NOMO-1 treated with DMSO at 0.1 percent for 48 hours (cell line): Measurements from ENCODE around the gene SCP2.

Experiments
- DNase-seq: peaks from one replicate; lab custom pipeline; 2025; ENCODE audit not compliant: unreplicated experiment; lab: John Stamatoyannopoulos, UW

SCP2 gene

DNA sequence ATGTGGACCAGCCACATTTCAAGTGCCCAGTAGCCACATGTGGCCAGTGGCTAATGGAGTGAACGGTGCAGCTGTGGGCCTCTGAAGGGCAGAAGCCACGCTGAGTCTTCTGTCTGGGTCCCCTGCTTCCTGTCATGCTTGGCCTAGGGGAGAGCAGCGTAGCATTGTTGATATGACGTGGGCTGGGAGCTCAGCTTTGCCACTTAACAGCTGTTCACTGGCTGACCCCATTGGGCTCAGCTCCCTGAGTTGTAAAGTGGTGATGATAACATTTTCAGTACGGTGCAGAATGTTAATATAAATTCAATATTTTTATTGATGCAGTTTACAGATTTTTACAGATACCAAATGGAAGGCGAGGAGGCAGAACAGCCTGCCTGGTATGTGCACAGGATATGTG, 139.4 kb downstream of the SCP2 start:
- no peak for DNase-seq

DNA sequence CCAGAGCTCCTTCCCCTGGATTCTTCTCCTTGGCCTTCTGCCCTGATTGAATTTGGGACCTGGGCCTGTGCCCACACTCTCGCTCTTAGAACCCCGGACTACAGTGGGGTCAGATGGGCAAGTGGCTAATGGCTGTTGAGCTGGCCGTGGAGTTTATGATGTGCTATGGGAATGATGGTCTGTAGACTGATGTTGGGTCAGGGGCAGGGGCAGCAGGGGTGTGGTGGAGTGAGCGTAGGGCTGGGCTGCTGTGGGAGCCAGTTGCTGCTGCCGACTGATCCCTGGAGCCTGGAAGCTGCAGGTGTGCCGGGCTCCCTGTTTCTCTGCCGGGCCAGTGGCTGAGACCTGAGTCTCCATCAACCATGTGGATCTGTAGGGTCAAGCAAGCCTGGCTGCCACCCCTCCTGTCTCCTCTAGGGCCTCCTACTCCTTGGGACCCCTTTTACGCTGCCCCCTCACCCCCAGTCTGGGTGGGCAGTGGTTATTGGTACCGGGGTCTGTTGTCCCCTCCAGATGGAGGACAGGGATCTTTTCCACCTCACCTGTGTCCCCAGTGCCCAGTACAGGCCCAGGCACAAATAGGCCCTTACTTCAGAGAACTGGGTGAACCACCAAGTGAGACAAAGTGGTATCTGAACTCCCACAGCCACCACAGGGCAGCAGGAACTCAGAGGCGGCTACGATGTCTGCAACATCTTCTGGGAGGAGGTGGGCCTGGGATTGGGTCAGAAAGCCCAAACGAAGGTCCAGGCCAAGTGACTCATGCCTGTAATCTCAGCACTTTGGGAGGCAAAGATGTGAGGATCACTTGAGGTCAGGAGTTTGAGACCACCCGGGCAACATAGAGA, 140.0 kb downstream of the SCP2 start:
- DNase-seq = no peak

DNA sequence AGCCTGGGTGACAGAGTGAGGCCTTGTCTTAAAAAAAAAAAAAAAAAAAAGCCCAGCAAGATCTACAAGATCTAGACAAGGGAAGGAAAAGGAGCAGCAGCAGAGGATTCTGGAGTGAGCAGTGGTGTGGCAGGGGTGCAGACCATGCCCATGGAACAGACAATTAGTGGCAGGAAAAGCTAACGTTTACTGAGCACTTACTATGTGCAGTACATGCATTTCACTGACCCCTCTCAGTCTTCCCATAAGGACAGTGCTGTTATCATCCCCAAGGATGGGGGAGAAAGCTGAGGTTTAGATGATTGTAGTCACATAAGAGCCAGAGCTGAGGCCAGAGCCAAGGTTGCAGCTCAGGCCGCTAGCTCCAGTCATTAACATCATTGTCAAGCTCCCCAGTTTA, 140.8 kb downstream of the SCP2 start:
- DNase-seq = no peak

DNA sequence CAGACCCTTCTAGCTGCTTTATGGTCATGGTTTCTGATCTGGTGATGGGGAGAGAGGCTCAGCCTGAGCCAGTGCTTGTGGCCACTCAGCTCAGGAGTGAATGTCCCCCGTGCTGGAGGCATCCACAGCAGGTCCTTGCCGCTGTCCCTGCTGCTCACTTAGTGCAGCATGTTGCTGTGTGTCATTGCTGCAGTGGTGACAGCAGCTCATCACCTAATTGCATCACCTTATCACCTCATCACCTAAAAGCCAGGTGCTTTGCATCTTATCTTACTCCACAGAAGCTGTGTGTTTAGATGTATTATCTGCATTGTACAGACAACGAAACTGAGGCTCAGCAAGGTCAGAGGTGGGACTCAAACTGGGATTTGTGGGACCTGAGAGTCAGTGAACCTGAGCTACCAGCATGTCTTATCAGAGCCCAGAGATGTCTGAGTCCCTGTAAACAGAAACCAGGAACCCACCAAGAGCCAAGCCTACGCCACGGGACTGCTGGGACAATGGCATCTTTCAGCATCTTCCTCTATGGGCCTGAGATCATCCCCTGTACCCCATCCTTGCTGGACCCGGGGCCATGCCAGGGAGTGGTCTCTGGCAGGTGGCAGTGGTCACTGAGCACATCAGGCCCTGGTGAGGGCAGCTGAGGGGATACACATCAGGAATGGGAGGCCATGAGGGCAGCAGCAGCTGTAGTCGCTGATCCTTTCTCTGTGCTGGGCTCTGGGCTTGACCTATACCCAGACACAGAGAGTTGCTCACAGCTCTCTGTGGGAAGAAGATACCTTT, 141.4 kb downstream of the SCP2 start:
- no peak for DNase-seq

DNA sequence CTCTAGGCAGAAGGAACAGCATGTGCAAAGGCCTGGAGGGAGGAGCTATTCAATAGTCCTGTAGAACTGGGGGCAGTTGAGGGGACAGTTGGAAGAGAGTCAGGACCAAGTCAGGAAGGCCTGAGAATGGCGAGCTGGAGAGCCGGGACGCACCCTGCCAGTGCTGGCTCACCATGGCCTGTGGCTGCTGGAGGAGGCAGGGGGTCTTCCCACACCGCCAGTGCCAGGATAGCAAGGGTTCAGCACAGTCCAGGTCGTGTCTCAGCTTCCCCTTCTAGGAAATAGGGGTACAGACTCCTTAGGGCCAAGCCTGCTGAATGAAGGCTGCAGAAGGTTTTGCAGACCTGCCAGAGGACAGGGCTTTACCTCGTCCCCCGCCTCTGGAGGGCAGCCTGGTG, 142.2 kb downstream of the SCP2 start:
- DNase-seq = no peak

DNA sequence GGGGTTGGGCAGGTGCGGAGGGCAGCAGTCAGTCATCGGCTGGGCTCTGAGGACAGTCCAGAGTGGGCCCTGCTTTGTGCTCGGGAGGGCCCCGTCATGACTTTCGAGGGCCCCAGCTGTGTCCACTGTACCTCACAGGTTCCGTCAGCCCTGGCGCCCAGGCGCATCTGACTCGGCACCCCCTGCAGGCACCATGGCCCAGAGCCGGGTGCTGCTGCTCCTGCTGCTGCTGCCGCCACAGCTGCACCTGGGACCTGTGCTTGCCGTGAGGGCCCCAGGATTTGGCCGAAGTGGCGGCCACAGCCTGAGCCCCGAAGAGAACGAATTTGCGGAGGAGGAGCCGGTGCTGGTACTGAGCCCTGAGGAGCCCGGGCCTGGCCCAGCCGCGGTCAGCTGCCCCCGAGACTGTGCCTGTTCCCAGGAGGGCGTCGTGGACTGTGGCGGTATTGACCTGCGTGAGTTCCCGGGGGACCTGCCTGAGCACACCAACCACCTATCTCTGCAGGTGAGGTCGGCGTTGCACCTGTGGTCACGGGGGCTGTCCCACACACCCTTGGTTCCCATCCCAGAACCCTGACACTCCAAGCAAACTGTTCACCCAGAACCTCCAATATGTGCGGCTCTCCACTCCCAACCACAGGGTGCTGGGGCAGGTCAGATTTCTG, 142.7 kb downstream of the SCP2 start:
- DNase-seq = no peak

DNA sequence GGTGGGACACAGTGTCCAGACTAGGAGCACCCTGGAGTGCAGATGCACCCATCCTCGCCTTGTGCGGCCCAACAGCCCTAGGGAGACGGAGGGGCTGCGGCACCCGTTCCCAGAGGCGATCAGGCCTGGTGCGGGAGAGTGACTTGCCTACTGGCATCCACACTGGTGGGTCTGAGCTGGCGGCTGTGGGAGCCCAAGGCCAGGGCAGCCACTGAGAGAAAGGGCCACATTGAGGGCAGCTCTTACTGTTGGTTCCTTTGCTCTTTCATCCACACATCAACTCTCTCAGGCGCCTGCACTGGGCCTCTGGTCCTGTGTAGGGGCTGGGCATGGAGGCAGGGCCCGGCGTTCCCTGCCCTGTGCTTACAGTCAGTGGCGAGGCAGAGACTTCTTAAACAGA, 143.5 kb downstream of the SCP2 start:
- DNase-seq = no peak

DNA sequence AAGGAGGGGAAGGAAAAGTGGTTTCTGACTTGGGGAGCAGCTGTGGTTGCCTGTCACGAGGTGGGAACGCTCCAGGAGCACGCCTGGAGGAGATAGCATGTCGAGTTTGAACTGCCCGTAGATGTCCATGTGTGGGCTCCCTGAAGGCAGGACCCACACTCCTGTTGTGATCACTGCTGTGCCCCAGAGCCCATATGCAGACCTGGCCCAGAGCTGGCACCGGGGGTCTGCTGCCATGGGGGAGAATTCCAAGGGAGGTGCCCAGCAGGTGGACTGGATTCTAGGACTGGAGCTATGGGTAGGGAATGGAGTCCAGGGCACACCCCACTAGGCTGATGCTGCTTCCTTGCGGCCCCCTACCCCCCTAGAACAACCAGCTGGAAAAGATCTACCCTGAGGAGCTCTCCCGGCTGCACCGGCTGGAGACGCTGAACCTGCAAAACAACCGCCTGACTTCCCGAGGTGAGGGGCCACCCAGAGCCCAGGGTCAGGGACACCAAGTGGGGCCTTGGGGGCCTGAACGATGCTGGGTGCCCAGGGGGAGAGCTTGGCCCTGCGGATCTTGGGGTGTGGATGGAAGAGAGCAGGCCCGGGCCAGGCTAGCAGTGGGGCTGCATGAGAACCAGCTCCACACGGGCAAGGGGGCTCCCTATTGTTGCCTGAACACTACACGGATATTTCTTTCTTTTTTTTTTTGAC, 144.2 kb downstream of the SCP2 start:
- no peak for DNase-seq

DNA sequence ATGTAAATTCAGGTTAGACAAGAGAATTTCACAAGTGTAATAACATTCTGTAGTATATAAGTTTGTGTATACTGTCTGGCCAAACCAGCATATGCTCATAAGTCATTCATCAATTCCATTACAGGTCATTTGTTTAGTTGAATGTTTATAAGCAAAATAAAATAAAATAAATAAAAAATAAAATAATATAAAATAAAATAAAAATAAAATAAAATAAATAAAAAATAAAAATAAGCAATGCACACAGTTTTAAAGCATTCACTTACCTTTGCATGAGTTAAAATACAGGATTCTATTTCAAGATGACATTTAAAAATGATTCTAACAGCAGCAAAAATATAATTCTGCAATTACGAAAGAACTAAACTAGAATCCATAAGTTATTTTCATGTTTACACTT, 144.8 kb downstream of the SCP2 start:
- DNase-seq = no peak

DNA sequence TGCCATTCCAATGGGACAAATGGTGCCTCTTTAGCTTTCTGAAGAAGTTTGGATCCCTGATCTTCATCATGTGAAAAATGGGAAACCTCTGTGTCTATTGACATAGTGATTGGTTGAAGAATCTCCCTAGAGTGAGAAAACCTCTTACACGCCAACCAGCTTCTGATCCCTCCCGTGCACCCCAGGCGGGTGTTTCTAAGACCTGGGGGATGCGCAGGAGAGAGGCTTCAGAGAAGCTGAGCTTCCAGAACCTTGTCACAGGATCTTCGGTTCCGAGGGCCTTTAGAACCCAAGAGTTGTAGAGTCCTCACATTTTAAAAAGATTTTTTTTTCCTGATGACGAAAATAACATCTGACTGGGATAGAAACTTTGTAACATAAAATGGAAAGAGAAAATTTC, 146.2 kb downstream of the SCP2 start:
- no peak for DNase-seq

DNA sequence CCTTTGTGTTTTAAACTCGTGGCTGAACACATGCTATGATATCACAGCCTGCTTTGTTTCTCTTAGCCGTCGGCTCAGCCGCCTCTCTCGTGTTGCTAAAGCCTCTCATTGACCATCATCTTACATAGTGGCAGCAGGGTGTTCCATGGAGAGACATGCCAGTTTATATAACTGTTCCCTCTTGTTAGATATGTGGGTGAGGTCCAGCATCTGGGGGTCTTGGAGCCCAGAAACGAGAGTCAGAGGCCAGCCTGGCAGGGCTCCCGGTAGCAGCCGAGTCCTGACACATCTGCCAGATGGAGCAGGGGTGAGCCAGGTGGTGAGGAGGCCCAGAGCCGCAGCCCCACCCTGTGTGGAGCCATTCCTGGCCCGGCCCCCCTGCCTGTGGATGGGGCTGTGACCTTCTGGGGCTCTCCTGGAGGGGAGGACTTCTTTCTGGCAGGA, 146.8 kb downstream of the SCP2 start:
- no peak for DNase-seq

DNA sequence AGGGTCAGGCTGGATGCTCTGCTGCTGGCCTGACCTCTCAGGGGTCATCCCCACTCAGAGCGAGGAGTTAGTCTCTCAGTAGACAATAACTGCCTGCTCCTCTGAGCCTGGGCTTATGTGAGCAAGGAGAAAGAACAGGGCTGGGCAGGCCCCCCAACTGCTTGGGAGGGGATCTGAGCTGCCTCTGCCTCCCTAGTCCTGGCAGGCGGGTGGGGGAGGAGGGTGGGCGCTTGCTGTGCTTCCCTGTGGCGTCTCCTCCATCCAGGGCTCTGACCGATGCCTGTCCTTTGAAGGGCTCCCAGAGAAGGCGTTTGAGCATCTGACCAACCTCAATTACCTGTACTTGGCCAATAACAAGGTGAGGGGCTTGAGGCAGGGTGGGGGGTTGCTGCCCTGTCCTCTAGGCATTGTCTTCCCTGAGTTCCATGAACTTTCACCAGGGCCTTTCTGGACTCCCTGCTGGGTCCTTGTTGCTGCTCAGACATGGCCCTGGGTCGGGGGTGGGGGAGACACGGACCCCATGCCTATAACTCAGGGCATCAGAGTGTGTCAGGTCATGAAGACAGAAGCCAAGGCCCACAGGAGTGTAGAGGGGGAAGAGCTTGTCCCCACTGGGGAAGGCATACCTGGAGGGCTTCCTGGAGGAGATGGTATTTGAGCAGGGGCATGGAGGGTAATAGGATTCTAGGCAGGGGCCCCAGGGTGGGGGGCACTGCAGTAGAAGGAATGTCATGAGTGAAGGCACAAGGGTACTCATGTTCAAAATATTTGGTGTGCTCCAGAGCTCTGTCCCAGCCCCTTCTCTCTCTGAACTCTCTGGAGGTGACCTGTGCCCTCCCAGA, 147.5 kb downstream of the SCP2 start:
- no peak for DNase-seq

DNA sequence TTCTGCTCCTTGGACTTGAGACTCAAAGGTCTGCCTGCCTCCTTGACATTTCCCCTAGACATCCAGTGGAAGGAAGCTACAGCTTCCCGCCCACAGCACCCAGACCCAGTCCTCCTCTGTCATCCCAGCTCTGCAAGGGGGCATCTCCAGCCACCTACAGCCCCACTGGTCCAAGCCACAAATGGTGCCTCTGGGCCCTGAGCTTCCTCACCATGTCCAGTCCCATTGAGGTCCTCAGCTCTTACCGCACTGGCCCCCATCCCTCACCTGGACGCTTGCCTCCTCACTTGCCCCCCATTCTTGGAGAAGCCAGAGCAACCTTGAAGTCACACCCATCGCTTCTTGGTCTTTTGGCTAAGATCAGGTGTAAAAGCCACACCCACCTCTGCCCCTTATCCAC, 148.1 kb downstream of the SCP2 start:
- DNase-seq = no peak

DNA sequence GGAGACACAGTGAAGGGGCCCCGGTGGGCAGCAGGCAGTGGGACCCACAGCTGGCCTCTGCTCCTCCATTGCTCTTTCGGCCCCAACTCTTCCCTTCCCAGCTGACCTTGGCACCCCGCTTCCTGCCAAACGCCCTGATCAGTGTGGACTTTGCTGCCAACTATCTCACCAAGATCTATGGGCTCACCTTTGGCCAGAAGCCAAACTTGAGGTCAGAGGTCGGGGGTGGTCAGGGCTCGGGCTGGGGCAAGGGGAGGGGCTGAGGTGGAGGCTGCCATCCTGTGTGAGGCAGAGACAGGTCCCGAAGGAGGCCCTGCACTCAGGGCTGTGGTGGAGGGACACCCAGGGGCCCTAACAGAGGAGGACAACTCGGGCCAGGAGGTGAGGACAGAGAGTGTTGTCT, 148.7 kb downstream of the SCP2 start:
- no peak for DNase-seq

DNA sequence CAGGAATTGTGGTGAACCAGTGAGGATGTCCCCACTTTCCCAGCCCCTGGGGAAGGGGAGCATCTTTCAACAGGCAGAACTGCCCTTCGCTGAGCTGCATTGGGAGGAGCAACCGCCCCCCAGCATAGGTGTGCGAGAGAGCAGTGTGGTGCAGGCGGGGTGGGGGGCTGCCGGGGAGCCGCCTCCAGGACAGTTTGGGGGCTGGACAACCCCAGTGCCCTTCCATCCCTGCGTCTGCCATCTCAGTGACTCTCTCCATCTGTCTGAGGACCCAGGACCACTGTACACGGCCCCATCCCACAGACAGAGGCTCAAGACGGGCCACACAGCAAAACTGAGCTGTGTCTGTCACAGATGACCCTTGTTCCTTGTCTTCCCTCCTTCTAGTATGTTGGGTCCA, 149.1 kb downstream of the SCP2 start:
- no peak for DNase-seq

DNA sequence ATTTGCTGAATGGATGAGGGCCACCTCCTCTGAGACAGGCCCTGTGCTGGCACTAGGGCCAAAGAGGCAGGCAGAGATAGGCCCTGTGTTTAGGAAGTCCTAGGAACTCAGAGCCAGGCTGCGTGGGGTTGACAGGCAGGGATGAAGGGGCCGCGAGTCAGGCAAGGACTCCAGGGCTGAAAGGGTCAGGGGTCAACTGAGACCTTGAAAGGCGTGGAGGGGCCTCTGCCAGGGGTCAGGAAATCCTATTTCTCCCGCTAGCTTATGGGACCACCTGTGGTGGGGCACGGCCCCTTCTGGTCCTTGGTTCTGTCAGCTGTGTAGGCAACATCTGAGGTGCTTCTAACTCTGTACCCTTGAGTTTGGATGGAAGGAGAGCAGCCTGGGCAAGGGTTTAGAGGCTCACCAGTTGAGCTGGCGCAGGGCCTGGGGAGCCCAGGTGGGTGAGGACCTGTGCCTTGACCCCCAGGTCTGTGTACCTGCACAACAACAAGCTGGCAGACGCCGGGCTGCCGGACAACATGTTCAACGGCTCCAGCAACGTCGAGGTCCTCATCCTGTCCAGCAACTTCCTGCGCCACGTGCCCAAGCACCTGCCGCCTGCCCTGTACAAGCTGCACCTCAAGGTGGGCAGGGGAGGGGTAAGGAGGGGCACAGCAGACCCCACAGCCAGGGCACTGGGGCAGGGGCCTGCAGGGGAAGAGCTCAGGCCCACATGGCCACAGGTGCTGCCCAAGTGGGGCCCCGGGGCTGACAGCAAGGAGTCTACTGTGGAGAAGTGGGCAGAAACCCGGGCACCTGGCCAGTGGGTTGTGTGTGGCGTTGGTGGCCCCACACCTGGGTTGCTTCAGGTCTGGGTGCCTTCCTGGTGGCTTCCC, 149.9 kb downstream of the SCP2 start:
- no peak for DNase-seq

DNA sequence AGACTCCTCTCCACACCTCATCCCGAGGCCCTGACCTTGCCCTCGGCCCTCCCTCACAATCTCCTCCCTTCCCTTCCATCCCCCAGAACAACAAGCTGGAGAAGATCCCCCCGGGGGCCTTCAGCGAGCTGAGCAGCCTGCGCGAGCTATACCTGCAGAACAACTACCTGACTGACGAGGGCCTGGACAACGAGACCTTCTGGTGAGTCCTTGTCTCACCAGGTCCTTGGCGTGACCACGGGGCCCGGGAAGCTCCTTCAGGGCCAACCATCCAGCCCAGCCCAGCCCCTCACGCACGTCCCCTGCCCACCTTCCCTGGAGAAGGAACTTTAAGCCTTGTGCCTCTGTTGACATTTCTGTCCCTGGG, 150.5 kb downstream of the SCP2 start:
- DNase-seq = no peak

DNA sequence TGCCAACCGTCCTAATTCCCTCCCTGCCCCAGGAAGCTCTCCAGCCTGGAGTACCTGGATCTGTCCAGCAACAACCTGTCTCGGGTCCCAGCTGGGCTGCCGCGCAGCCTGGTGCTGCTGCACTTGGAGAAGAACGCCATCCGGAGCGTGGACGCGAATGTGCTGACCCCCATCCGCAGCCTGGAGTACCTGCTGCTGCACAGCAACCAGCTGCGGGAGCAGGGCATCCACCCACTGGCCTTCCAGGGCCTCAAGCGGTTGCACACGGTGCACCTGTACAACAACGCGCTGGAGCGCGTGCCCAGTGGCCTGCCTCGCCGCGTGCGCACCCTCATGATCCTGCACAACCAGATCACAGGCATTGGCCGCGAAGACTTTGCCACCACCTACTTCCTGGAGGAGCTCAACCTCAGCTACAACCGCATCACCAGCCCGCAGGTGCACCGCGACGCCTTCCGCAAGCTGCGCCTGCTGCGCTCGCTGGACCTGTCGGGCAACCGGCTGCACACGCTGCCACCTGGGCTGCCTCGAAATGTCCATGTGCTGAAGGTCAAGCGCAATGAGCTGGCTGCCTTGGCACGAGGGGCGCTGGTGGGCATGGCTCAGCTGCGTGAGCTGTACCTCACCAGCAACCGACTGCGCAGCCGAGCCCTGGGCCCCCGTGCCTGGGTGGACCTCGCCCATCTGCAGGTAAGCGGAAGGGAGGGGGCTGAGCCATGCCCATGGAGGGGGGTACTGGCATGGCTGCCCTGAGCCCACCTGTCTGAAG, 151.4 kb downstream of the SCP2 start:
- DNase-seq = no peak

DNA sequence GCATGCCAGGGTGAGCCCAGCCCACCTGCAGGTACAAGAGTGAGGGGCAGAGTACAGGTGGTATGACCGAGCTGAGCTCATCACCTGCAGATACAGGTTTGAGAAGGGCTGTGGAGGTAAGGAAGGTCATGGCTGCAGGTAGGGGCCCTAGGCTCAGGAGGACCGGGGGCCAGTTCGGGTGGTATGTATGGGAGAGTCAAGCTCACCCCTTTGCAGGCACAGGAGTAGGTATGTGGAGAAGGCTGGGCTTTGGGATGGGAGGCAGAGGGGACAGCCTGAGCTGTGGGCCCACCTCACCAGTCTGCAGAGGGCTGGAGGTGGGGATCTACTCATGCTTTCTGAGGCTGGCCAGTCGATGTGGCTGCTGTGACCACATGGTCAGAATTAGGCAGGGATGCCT, 152.2 kb downstream of the SCP2 start:
- no peak for DNase-seq
